Non-pigmented ciliary epithelial cell (primary cell): ENCODE measurements around the gene LRIG3.
"Not testable (repeated sequence)": the region's sequence is repeated elsewhere in the genome, so short reads cannot be mapped to it uniquely, and the experiment has no call there.

ENCODE experiments used
- DNase-seq: peaks from one replicate; pipeline ENCODE4 v3.0.0-alpha.2; 2010; ENCODE audit warnings: low read depth

LRIG3 gene

GRCh38 chr12:58901664-58902063 is 18.6 kb downstream of the LRIG3 start:
- DNase-seq, result no peak

- DNase-seq, result no peak
Observed at GRCh38 chr12:58897969-58898368, 22.3 kb downstream of the LRIG3 start.

GRCh38 chr12:58896278-58896677 is 24.0 kb downstream of the LRIG3 start:
- no peak for DNase-seq

- DNase-seq, result no peak
Observed at GRCh38 chr12:58895053-58895452, 25.3 kb downstream of the LRIG3 start.

- DNase-seq, result no peak
Observed at GRCh38 chr12:58894040-58894439, 26.3 kb downstream of the LRIG3 start.

GRCh38 chr12:58893495-58893894 is 26.8 kb downstream of the LRIG3 start:
- DNase-seq, result no peak

- no peak for DNase-seq
Observed at GRCh38 chr12:58889557-58889956, 30.7 kb downstream of the LRIG3 start.

- peak; percentile 55 for DNase-seq
Observed at GRCh38 chr12:58888131-58888783, 32.0 kb downstream of the LRIG3 start.

- DNase-seq, result no peak
Observed at GRCh38 chr12:58887068-58887467, 33.2 kb downstream of the LRIG3 start.

- no peak for DNase-seq
Observed at GRCh38 chr12:58886474-58886873, 33.8 kb downstream of the LRIG3 start.

GRCh38 chr12:58884916-58885315 is 35.4 kb downstream of the LRIG3 start:
- no peak for DNase-seq

- no peak for DNase-seq
Observed at GRCh38 chr12:58883576-58884334, 36.5 kb downstream of the LRIG3 start.

- no peak for DNase-seq
Observed at GRCh38 chr12:58882826-58883225, 37.5 kb downstream of the LRIG3 start.

- no peak for DNase-seq
Observed at GRCh38 chr12:58881816-58882215, 38.5 kb downstream of the LRIG3 start.

- no peak for DNase-seq
Observed at GRCh38 chr12:58880639-58881038, 39.7 kb downstream of the LRIG3 start.

GRCh38 chr12:58877243-58877743 is 43.0 kb downstream of the LRIG3 start:
- DNase-seq, result peak; percentile 99

- DNase-seq, result no peak
Observed at GRCh38 chr12:58873496-58873895, 46.8 kb downstream of the LRIG3 start.

GRCh38 chr12:58871556-58871955 is 48.7 kb downstream of the LRIG3 start:
- no peak for DNase-seq

GRCh38 chr12:58870595-58870994 is 49.7 kb downstream of the LRIG3 start:
- DNase-seq, result no peak

- DNase-seq, result no peak
Observed at GRCh38 chr12:58860788-58861240, 59.5 kb downstream of the LRIG3 start.

GRCh38 chr12:58860056-58860787 is 60.1 kb downstream of the LRIG3 start:
- DNase-seq, result no peak

- no peak for DNase-seq
Observed at GRCh38 chr12:58858030-58858429, 62.3 kb downstream of the LRIG3 start.

- not testable (repeated sequence) for DNase-seq
Observed at GRCh38 chr12:58857206-58857605, 63.1 kb downstream of the LRIG3 start.
